ENCODE measurements around the gene NBEAL2.

The NBEAL2 gene

GRCh38 chr3:46946416-46946815 is 33.0 kb upstream of the NBEAL2 start:
- no peak for DNase-seq (ENCODE audit: low read depth)
- H3K4me3 ChIP-seq (ENCODE audit: control insufficient read depth, low read depth, low read length) = no peak overlapping the region
- TF ChIP-seq CTCF (conservative IDR thresholded peaks at IDR 0.05; ENCODE audit: control insufficient read depth, insufficient read depth, low read depth, low read length) = no peak

- H3K4me3 ChIP-seq (ENCODE audit: control insufficient read depth, low read depth, low read length) = no peak overlapping the region
These were observed 32.5 kb upstream of the NBEAL2 start for GRCh38 chr3:46946856-46947545.

GRCh38 chr3:46947546-46947901 is 31.9 kb upstream of the NBEAL2 start:
- no peak for TF ChIP-seq CTCF (conservative IDR thresholded peaks at IDR 0.05; ENCODE audit: control insufficient read depth, insufficient read depth, low read depth, low read length)
- DNase-seq (ENCODE audit: low read depth) = no peak
- no peak overlapping the region for H3K4me3 ChIP-seq (ENCODE audit: control insufficient read depth, low read depth, low read length)

More at GRCh38 chr3:46946856-46947545, 32.5 kb upstream of the NBEAL2 start:
- TF ChIP-seq CTCF (conservative IDR thresholded peaks at IDR 0.05; ENCODE audit: control insufficient read depth, insufficient read depth, low read depth, low read length) = no peak
- no peak for DNase-seq (ENCODE audit: low read depth)

- TF ChIP-seq CTCF (conservative IDR thresholded peaks at IDR 0.05; ENCODE audit: control insufficient read depth, insufficient read depth, low read depth, low read length) = no peak
- H3K4me3 ChIP-seq (ENCODE audit: control insufficient read depth, low read depth, low read length) = no peak overlapping the region
These were observed 31.3 kb upstream of the NBEAL2 start for GRCh38 chr3:46947981-46948791.

GRCh38 chr3:46948830-46949671 is 30.4 kb upstream of the NBEAL2 start:
- no peak for TF ChIP-seq CTCF (conservative IDR thresholded peaks at IDR 0.05; ENCODE audit: control insufficient read depth, insufficient read depth, low read depth, low read length)
- H3K4me3 ChIP-seq (ENCODE audit: control insufficient read depth, low read depth, low read length) = no peak overlapping the region
- no peak for DNase-seq (ENCODE audit: low read depth)

More at GRCh38 chr3:46947981-46948791, 31.3 kb upstream of the NBEAL2 start:
- DNase-seq (ENCODE audit: low read depth) = peak; percentile 36

- H3K4me3 ChIP-seq (ENCODE audit: control insufficient read depth, low read depth, low read length) = no peak overlapping the region
- DNase-seq (ENCODE audit: low read depth) = no peak
- no peak for TF ChIP-seq CTCF (conservative IDR thresholded peaks at IDR 0.05; ENCODE audit: control insufficient read depth, insufficient read depth, low read depth, low read length)
These were observed 29.3 kb upstream of the NBEAL2 start for GRCh38 chr3:46950177-46950576.
